Measurements from ENCODE around the gene GRID1.
"Not testable (repeated sequence)": the region's sequence is repeated elsewhere in the genome, so short reads cannot be mapped to it uniquely, and the experiment has no call there.

GRID1 gene

DNA sequence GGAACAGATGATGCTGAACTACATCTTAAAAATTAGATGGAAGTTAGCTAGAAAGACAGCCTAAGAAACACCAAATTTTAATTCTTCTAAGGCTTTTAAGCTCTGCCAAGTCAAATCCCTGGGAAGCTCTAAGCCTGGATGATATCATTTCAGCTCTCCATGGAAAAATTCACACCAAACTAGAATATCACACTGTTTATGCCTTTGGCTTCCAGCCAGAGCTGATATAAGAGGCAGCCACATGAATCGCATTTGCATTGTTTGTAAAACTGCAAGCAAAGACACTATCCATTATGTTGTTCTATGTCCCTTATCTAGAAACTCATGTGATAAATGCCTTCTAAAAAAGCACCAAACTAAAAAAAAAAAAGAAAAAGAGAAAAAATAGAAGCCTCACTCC, 430.4 kb downstream of the GRID1 start:
- no peaks in the 10 kb centered on the region for H3K4me1 Mint-ChIP-seq
- H3K36me3 Mint-ChIP-seq (ENCODE audit: low read depth) = no peaks in the 10 kb centered on the region
- H3K27ac Mint-ChIP-seq = no peak overlapping the region
- peaks cover 15% of the 10 kb centered on the region for H3K27me3 Mint-ChIP-seq (ENCODE audit: low read depth, poor library complexity)
- no peaks in the 10 kb centered on the region for H3K9me3 Mint-ChIP-seq
- TF ChIP-seq, protein P1, sequence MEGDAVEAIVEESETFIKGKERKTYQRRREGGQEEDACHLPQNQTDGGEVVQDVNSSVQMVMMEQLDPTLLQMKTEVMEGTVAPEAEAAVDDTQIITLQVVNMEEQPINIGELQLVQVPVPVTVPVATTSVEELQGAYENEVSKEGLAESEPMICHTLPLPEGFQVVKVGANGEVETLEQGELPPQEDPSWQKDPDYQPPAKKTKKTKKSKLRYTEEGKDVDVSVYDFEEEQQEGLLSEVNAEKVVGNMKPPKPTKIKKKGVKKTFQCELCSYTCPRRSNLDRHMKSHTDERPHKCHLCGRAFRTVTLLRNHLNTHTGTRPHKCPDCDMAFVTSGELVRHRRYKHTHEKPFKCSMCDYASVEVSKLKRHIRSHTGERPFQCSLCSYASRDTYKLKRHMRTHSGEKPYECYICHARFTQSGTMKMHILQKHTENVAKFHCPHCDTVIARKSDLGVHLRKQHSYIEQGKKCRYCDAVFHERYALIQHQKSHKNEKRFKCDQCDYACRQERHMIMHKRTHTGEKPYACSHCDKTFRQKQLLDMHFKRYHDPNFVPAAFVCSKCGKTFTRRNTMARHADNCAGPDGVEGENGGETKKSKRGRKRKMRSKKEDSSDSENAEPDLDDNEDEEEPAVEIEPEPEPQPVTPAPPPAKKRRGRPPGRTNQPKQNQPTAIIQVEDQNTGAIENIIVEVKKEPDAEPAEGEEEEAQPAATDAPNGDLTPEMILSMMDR (IDR thresholded peaks at IDR 0.05) = no peak
- no peak for DNase-seq
- no peak overlapping the region for H3K4me3 Mint-ChIP-seq

DNA sequence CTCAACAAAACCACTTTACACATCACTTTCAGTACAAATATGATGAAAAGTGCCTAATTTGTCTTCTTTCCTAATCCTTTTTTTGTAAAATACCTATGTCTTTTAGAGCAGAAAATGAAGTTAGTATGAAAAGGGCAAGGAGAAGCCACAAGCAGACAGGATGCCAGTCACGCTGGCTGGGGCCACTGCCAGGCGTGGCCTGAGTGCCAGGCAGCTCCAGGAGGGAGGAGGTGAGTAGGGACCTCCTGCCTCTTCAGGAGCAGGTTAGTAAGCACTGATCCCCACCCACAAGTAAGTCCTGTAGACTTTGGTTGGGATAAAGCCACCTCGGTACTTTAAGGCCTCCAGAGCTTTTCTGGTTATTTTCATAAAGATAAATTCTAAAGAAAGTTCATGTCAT, 432.0 kb downstream of the GRID1 start:
- Mint-ChIP-seq H3K4me3 (no peak overlapping the region), H3K27ac (no peak overlapping the region), H3K27me3 (ENCODE audit: low read depth, poor library complexity) (peaks cover 15% of the 10 kb centered on the region), H3K36me3 (ENCODE audit: low read depth) (no peaks in the 10 kb centered on the region), H3K4me1 (no peaks in the 10 kb centered on the region), H3K9me3 (no peaks in the 10 kb centered on the region)
- TF ChIP-seq, protein P1 (IDR thresholded peaks at IDR 0.05) = no peak
- DNase-seq = no peak

DNA sequence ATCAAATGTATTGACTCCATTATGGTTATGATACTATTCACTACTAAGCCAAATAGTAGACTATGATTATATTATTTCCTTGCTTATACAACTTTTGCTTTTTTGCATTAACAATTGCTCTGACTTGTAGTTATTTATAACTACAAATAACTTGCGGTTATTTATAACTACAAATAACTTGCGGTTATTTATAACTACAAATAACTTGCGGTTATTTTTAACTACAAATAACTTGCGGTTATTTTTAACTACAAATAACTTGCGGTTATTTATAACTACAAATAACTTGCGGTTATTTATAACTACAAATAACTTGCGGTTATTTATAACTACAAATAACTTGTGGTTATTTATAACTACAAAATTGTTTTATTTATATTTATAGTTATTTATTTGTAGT, 436.6 kb downstream of the GRID1 start:
- H3K4me3 Mint-ChIP-seq; H3K27ac Mint-ChIP-seq; H3K9me3 Mint-ChIP-seq; H3K4me1 Mint-ChIP-seq; DNase-seq; H3K36me3 Mint-ChIP-seq (ENCODE audit: low read depth): not testable (repeated sequence)
- peaks cover 19% of the 10 kb centered on the region for H3K27me3 Mint-ChIP-seq (ENCODE audit: low read depth, poor library complexity)

DNA sequence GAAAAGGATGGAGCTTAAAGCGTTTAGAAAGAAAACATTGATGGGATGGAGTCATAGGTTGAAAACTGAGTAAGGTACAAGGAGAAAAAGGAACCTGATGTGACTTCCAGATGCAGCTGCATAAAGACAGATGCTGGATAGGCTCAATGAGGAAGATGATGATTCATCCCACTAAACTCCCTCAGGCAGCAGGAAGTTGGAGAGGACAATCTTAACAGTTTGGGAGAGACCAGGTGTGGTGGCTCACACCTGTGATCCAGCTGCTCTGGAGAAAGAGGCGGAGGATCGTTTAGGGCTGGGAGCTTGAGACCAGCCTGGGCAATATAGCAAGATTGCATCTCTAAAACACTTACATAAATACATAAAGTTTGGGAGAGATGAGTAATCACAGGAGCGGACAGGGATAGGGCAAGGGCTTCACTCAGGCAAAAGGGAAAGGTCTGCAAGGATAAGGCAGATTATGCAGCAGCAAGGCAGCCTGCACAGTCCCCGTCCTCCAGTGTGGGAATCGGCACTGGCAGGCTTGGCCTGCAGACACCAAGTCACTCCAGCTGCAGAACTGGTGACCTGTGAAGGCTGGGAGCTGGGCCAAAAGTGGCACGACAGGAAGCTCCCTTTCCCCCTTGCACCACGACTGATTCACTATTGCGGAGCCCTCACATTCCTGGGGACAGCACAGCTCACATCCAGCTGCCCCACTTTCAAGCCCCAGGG, 438.5 kb downstream of the GRID1 start:
- H3K36me3 Mint-ChIP-seq (ENCODE audit: low read depth) = no peaks in the 10 kb centered on the region
- H3K9me3 Mint-ChIP-seq = no peaks in the 10 kb centered on the region
- no peak overlapping the region for H3K27ac Mint-ChIP-seq
- TF ChIP-seq, protein P1 (IDR thresholded peaks at IDR 0.05) = no peak
- H3K4me1 Mint-ChIP-seq = peaks cover 2% of the 10 kb centered on the region
- peaks cover 15% of the 10 kb centered on the region for H3K27me3 Mint-ChIP-seq (ENCODE audit: low read depth, poor library complexity)
- no peak overlapping the region for H3K4me3 Mint-ChIP-seq
- no peak for DNase-seq

DNA sequence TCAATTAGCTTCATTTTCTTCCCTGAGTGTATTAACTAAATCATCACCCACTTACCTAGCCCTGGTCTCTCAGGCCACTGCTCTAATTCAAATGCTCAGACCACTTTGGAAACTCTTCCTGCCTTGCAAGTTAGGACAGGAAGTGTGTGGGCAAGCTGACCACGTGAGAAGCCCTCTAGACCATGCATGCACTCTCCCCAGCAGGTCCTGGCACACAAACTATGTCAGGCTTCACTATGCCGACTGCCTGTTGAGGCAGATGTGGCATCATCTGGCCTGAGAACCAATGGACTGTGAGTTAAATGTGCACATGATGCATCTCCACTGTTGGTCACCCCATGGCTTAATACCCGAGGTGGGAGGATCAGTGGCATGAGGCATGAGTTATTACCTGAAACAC, 439.6 kb downstream of the GRID1 start:
- DNase-seq = no peak
- H3K27ac Mint-ChIP-seq = no peak overlapping the region
- H3K9me3 Mint-ChIP-seq = no peaks in the 10 kb centered on the region
- H3K27me3 Mint-ChIP-seq (ENCODE audit: low read depth, poor library complexity) = peaks cover 12% of the 10 kb centered on the region
- H3K4me3 Mint-ChIP-seq = no peak overlapping the region
- TF ChIP-seq, protein P1 (IDR thresholded peaks at IDR 0.05) = no peak
- H3K4me1 Mint-ChIP-seq = peaks cover 5% of the 10 kb centered on the region
- no peaks in the 10 kb centered on the region for H3K36me3 Mint-ChIP-seq (ENCODE audit: low read depth)

DNA sequence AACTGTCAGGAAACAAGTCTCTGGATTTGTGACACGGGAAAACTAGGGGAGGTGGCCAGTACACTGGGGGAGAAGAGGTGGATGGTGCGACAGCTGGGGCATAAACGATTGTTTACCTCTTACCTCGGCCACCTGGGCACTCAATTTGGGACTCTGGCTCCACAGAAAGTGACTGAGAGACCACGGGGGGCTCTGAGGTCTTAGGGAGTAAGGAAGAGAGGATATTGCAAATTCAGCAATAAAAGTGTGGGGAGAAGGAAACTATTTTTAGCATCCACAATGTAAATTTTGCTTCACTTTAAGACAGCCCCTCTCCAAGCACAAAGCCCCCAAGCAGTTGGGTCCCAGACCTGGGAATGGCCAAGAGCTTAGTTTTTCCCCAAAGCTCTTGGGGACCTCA, 440.5 kb downstream of the GRID1 start:
- Mint-ChIP-seq H3K36me3 (ENCODE audit: low read depth) (no peaks in the 10 kb centered on the region), H3K9me3 (no peaks in the 10 kb centered on the region), H3K4me1 (peaks cover 5% of the 10 kb centered on the region), H3K27ac (no peak overlapping the region), H3K4me3 (no peak overlapping the region), H3K27me3 (ENCODE audit: low read depth, poor library complexity) (peaks cover 9% of the 10 kb centered on the region)
- DNase-seq = no peak
- TF ChIP-seq, protein P1 (IDR thresholded peaks at IDR 0.05) = no peak

All from nephron progenitor cell (in vitro differentiated cells).